NCI-H1092 treated with DMSO at 0.1 percent for 48 hours (cell line): ENCODE measurements around the gene CRHR1.
A peak's percentile ranks its signal among the peaks of the same experiment; 100 is the strongest.

ENCODE experiments used
- DNase-seq: peaks from one replicate; lab custom pipeline; 2025; lab: John Stamatoyannopoulos, UW

The CRHR1 gene

DNA sequence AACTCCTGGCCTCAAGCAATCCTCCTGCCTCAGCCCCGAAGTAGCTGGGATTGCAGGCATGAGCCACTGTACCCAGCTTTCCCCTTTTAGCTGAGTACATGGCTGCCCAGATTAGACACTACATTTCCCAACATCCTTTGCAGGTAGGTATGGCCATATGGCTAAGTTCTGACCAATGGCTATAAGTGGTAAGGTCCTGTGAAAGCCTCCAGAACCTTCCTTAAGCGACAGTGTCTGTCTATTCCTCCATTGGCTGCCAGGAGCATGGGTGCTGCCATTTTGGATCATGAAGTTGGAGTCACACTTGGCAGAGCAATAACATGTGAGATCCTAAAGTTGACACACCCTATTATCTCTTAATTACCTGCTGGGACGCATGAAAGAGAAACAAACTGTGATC is 24.4 kb upstream of the CRHR1 start:
- DNase-seq: no peak

DNA sequence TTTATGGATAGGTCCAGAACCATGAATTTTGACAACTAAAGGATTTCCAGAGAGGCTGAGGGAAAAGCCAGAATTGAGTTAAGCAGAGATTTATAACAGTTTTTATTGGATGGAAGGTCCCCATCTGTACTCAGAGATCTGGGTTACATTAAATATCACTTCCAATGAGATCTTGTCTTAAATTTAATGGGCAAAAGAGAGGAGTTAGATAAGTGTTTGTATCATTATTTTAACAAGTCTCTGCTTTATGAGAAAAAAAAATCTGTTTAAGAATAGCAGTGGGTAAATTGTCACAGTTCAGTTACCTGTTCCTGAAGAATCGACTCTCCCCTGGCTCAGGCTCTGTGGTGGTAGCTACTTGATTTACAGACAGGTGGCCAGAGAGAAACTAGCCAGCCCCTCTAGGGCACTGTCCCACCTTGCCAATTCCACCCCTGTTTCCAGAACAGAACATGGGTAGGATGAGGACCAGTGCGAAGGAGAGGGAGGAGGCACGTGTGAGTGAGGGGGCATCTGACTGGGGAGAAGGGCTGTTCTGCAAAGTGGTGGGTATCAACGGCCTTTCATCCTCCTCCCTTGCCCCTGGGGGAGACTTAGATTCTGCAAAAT is 22.1 kb upstream of the CRHR1 start:
- no peak for DNase-seq

DNA sequence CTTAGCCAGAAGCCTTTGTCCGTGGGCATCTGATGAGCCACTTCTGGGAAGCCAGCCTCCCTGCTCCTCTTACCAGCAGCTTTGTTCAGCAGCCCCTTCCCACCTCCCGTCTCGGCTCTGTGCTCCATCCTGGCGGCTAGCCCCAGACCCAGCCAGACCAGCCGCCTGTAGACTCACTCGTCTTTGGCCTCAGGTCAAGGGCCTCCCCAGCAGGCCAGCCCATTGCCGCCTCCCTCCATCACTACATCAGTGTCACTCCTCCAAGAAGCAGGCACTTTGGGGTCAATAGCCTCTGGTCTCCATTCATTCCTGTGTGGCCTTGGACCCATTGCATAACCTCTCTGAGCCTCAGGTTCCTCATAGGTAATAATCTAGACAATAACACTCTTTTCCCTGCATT is 20.9 kb upstream of the CRHR1 start:
- no peak for DNase-seq

DNA sequence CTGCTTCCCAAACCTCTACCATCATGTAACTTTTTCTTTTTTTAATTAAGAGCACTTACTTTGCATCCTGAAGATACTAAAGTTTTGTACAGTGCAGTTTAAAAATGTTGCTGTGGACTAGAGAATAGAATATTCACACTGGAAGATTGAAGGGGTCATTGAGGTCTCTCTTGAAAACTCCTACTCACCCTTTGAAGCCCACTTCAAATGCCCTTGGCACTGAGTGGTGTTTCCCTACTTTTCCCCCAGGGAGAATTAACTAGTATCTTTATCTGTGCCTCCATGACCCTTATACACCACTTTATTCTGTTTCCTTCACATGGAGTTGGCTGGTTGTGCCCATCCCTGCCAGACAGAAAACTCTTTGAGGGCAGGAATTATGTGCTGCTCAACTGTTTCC is 19.6 kb upstream of the CRHR1 start:
- DNase-seq: no peak

DNA sequence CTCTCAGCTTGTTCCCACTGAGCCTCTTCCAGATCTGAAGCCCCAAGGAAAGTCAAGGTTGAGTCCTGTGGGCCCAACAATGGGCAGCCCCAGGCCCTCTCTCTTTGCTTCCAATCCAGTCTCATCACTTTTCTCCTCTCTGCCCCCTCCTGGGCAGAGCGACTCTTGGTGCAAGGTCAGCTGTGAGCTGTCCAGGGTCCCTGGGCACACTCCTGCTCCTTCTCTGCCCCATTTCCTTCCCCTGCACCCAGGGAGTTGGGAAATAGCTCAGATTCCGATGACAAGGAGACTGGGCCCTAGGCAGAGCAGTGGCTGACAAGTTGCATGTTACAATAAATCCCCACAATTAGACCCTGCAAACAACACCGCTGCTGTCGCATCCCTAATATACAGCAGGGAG is 16.1 kb upstream of the CRHR1 start:
- no peak for DNase-seq

DNA sequence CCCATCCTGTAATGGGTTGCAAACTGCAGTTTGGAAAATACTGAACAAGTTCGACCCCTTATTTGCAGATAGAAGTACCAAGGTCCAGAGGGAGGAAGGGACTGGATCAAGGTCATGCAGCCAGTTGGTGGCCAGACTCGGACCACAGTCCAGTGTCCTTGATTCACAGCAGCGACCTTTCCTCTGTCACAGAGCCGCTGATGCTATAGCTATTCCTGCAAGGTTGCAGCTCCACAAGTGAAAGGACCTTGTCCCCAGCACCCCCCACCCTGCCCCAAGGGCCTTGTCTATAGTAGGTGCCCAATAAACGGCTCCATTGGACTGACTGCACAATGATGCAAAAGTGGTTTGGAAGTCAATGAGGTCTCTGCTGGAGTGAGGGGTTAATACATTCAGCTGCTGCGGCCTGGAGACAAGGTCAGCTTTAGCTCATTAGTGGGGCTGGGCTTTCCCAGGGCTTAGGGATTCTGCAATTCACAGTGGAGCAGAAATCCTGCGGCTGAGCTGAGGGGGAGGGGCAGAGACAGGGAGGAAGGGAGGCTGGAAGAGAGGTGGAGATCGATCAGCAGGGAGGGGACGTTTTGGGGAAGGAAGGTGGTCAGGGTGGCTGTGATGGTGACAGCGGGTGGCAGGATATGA is 13.4 kb upstream of the CRHR1 start:
- DNase-seq: no peak

DNA sequence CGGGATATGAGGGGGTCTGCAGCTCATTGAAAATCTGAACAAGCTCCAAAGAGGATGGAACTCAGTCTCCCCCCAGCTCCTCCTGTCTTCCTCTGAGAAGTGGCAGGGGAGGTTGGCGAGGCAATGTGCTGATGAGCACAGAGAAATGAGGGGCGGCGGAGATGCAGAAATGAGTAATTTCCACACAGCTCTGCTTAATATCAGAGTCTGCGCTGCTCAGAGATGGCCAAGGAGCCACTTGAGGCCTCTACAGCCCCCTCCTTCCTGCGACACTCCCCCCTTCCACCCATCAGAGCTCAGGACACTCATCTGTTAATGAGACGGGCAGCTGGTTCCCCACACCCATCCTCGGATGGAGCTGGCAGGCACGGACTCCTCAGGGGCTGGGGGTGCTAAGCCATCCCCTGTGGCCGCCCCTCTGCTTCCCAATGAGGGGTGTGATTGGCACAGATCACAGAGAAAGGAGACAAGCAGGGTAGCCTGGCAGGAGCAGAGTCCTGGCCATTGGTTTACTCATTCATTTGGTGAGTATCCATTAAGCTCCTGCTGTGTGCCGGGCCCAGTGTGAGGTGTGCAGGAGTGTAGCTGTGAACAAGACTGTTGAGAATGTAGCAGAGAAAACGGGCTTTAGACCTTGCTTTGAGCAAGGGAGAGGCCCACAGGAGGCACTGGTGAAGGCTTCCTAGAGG is 12.7 kb upstream of the CRHR1 start:
- DNase-seq: no peak

DNA sequence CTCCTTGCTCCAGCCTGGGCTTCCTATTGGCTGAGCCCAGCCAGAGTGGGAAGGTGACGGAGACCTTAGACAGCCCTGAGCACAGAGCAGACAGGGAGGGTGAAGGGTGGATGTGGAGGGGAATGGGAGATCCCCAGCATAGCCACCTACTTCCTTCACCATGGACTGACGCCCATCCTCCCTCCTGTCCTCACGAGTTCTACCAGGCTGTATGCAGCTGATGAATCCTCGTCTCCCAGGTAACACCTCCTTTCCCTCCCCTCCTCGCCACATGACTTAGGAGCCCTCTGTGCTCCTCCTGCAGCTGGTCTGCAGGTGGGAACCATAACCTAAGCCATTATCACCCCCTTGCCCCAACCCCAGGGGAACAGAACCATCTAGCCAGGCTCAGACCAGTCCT is 9.0 kb upstream of the CRHR1 start:
- DNase-seq: peak; percentile 59

DNA sequence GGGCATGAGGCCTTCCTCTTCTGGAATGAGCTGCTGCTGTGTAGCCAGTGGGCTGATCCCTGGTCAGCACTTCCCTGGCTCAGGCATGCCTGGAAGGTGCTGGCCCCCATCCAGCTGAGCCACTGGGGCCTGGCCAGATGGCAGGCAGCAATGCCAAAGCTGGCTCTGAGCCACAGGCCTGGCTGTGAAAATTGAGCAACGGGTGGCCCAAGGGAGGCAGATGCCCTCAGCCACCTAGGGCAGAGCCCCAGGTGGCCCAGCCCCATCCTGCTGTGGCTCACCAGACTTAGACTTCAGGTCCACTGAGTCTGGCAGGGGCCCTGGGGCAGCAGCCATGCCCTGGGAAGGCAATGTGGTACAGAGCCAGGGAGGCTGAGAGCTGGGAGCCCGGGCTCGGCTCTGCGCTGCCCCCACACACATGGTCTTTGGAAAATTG is 8.5 kb upstream of the CRHR1 start:
- DNase-seq: peak; percentile 59

DNA sequence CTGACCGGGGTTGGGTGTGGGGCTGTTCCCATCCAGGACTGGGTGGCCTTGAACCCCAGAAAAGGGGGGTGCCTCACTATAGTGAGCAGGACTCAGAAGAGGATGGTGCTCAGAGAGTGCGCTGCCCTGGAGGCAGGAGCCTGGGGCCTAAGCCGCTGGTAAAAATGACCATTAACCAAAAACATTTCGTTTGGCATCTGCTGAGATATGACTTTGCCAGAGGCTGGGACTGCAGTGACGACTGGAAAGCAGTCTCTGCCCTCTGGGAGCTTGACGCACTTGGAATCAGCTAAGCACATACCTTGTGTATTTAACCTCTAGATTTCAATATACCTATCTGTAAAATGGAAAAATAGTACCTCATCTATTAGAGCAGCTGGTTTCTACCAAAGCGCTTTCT is 7.2 kb upstream of the CRHR1 start:
- no peak for DNase-seq

DNA sequence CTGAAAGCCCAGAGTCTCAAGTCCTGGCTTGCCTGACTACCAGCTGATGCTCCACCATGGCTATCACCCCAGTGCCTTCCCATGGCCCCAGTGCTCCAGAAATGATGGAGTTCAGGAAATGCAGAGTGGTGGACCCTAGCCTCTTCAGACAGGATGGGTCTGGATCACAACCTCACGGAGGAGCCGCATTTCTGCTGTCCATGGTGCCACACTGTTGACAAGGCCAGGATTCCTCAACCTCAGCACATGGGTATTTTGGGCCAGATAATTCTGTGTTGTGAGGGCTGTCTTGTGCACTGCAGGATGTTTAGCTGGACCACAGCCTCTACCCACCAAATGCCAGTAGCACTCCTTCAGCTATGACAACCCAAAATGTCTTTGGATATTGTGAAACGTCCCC is 6.7 kb upstream of the CRHR1 start:
- DNase-seq: no peak

DNA sequence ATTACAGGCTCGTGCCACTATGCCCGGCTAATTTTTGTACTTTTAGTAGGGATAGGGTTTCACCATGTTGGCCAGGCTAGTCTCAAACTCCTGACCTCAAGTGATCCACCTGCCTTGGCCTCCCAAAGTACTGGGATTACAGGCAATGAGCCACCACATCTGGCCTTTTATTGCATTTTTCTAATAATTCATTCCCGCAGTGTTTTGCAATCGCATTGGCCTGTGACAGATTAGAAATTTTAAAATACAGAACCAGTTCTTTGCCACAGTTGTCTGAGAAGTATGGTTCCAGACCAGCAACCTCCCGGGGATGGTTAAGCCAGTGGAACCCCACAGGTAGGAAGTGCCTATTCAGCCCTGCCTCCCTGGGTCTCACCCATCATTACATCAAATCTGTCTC is 3.2 kb upstream of the CRHR1 start:
- no peak for DNase-seq

DNA sequence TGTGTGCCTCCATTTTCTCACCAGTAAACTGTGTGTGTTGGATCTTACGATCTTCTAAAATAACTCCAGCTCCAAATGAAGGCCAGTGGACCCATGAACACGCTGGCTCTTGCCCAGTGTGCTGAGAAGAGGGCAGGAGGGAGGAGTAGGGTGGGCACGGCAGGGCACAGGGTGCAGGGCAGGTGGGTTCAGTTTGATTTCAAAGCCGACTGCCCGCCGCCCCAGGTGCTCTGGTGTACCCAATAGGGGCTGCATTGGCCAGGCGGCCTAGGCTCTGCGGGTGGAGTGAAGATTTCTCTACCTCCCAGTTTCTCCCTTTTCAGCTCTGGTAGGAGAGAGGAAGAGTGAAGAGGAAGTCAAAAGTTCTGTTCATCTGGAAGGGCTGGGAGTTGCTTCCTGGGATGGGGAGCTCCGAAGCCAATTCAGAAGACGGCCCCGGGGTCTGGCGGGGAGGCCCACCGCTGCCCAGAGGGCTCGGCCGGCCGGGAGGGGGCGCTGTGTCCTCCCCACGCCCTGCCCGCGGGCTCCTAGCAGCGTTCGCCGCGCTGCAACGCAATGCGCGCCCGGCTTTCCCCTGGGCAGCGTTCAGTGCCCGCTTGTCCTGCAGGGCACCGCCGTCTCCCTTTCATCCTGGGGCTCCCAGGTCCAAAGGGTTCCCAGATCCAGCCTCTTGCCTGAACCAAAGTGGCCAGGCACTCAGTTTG is 1.1 kb upstream of the CRHR1 start:
- peak; percentile 45 for DNase-seq

DNA sequence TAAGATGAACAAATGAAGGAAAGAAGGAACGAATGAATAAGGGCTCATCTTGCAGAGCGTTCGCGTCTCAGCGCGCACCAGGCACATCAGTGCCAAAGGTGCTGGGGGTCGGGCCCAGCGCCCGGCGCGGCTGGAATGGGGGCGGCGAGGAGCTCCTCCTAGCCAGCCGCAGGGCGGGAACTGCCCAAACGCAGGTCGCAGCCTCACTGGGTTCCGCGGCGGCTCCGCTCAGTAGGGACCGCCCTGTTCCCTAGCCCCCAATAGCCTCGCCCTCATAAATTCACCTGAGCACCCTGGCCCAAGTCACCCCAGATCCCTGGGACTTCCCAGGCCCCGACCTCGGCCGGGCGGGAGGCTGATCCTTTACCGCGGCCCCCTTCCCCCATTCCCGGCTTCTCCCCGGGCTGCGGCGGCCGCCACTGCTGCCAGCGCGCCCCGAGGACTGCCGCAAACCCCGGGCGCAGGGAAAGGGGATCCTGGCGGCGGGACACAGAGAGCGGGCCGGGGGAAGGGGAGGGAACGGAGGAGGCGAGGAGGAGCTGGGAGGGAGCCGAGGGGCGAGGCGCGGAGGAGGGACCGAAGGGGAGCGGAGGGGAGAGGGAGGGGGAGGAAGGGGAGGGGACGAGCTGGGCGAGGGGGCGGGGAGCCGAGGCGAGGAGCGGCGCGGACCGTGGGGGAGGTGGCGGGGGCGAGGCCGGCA is 377 bp upstream of the CRHR1 start:
- peak; percentile 29 for DNase-seq

DNA sequence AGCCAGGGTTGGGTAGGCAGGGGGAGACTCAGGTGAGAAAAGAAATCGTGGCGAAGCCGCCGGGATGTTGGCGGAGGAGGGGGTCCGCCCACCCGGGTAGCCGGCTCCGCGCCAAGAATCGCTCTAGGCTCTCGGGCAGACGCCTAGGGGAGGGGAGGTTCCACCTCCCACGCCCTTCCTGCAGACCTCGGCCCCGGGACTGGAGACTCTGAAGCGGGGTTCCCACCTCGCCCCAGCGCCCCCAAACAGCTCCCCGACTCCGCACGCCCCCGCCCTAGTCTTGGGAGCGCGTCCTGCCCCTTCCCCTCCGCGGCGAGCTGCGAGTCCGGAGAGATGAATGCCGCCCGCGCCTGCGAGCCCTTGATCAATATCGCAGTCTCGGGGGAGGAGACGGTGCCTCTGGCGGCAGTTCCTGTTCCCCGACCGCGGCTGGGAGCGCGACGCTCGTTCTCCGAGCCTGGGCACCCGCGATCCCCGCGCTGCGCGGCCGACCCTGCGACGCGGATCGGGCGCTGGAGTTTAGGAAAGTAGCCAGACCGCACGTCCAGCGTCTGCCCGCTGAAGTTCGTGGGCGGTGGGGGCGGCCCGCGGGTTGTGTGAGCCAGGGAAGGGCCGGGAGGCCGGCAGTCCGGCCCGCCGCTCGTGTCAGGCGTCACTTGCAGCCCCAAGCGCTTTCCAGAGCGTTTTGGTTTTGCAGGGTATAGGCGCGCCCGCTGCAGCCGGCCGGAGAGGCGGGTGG is 790 bp downstream of the CRHR1 start:
- peak; percentile 25 for DNase-seq

DNA sequence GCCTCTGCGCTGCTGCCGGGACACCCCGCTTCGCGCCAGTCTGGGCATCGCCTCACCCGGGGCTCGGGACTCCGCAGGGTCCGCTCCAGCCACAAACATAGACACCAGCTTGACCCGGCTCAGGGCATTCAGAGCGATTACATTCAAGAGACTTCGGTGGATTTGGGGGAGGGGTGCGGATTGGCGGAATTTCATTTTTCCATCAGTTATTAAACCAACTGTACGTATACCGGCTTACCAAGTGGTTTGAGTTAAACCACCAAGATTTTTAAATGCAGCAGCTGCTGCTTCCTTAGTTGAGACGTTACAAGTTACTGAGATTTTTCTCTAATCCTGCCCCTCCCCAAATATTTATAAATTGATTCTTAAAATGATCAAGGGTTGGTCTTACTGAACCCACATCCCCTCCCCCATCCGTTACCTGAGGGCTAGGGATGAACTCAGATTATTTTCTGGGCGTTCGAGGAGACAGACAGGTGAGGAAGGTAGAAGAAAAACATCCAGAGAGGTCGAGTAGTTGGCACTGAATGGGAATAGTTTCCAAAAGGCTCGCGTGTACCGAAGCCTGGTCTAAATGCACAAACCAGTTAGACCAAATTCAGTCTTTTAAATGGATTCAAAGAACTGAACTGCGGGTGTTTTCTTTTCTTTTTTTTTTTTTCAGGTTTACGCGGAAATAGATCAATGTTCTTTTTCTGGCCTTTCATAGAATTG is 1.5 kb downstream of the CRHR1 start:
- no peak for DNase-seq

DNA sequence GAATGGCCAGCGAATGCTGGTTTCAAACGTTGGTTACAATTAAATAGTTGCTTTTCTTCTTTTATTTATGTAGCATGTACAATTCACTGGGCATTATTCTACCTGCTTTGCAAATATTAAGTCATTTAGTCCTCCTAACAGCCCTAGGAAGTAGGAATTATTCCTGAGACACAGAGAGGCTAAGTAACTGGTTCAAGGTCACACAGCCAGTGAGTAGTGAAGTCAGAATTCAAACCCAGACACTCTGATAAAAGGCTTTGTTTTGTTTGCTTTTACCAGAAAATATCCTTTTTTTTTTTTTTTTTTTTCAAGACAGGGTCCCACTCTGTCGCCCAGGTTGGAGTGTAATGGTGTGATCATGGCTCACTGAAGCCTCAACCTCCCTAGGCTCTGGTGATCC is 2.2 kb downstream of the CRHR1 start:
- no peak for DNase-seq

DNA sequence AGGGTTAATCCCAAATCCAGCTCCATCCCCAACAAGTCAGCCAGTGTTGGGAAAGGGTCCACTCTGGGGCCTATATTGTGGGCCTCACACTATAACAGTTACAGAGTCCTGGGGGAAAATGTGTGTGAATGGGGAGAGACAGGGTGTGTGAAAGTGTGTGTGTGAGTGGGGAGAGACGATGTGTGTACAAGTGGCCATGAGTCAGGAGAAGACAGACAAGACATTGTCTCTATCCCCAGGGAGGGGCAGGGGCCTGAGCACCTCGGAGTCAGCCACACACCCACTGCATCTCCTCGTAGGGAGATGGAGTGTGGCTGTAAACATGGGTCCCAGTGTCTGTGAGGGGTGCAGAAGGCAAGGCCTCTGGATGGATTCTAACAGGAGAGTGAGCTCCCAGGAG is 2.9 kb downstream of the CRHR1 start:
- no peak for DNase-seq

DNA sequence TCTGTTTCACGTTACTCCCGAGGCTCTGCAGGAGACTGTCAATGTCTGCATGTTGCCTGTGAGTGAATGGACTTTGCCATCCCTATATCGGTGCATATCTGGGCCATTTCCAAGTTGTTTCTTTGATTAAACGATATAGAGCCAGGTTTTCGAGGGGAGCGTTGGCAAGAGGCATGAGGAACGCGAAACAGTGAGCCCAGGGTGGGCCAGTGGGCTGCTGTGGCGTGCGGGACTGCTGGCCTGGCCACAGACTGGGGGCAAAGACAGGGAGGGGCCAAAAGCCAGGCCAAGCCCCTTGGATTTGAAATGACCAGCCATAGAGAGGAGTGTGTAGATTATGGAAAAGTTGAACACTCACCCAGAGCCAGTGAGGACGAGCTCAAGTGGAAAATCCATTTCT is 3.5 kb downstream of the CRHR1 start:
- peak; percentile 16 for DNase-seq

DNA sequence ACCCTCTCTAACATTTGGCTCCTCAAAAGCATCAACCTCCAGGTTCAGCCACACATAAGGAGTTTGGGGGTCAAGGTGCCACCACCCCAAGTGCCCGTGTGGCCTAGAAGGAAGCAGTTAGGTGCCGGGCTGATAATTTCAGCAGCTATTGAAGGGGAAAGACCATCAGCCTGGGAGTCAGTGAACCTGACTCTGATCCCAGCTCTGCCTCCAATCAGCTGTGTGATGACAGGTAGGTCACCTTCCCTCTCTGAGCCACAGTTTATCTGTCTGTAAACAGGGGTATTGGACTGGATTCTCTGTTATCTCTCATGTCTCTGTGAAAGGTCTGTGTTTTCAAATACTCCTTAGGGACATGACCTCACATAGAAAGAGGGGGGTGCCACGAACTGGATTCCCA is 3.9 kb downstream of the CRHR1 start:
- DNase-seq: no peak

DNA sequence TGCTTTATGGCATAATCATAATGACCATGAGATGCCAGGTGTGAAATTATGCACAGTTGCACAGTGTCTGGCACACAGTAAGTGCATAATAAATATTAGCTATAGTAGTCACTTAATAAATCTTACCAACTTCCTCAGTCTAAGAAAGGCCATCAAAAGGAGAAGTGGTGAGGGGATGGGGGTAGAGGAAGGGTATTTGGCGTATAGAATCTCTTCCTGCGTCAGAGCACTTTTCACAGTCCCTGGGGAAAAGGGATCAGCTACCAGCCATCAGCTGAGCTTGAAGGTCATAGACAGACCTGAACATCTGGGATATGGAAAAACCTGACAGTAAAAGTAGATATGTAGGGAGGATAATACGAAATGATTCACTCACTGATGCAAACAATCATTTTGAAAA is 5.8 kb downstream of the CRHR1 start:
- no peak for DNase-seq
